Measurements from ENCODE around the gene KRT80.

- no peak for TF ChIP-seq POLR2AphosphoS5 (IDR thresholded peaks at IDR 0.05; ENCODE audit: insufficient read depth, low read depth, low read length)
- TF ChIP-seq CTCF (IDR thresholded peaks at IDR 0.05; ENCODE audit: extremely low read depth in 1 of 2, insufficient read depth in 1 of 2, low read depth in 1 of 2, low read length in 2 of 2) = no peak
- no peak for TF ChIP-seq EZH2 (IDR thresholded peaks at IDR 0.05; ENCODE audit: borderline replicate concordance, low read depth, low read length, severe bottlenecking)
- no peak for TF ChIP-seq POLR2A (IDR thresholded peaks at IDR 0.05; ENCODE audit: low read depth, low read length)
- no peak for TF ChIP-seq MAX (IDR thresholded peaks at IDR 0.05; ENCODE audit: insufficient read depth, insufficient read length)
- no peak for TF ChIP-seq JUN (IDR thresholded peaks at IDR 0.05; ENCODE audit: borderline replicate concordance, insufficient read depth, insufficient read length, low read depth)
- no peak for TF ChIP-seq GATA2 (IDR thresholded peaks at IDR 0.05; ENCODE audit: insufficient read depth, insufficient read length, low read depth, low read length)
These were observed 45.6 kb downstream of the KRT80 start for GRCh38 chr12:52146089-52146821.

Measured in endothelial cell of umbilical vein (primary cell).